ENCODE results near the gene SNX22. TPM values are rescaled to one million over a fixed set of nuclear protein-coding genes. Genes with fewer than 3 reads are reported as not detected.

Gene SNX22
- total and polyA plus RNA-seq, 9 of the 15 experiments (the other 6 are each of a cell fraction or from before 2014, with no cell fraction given), result 0.91 to 3.0 (median 2.0) TPM

- POLR2A ChIA-PET, result interaction anchor here (0.6 to 3.3 kb wide), 11 partner anchors 8 to 897 kb away, joined by 3 to 36 read pairs (median 4); partner anchors contain the start of gene PPIB
- CTCF ChIA-PET (ENCODE audit: low intra/inter-chr PET ratio), result no interaction called here
- ATAC-seq (no peak), FAIRE-seq (no peak), DNase-seq (ENCODE audit: extremely low read depth in 1 of 4, low spot score in 3 of 4) (no peak)
- intact Hi-C loops (cut with micrococcal nuclease) (loop anchor here (2.0 to 10.0 kb wide), 4 partner anchors 58 to 685 kb away; partner anchors contain the start of gene SNX1), in situ Hi-C loops (cut with MboI) (no loop called here)
- Histone ChIP-seq H2AFZ (ENCODE audit: low read depth, low read length) (no peak overlapping the region), H3K79me2 (ENCODE audit: control insufficient read depth, insufficient read depth, low read length) (no peaks in the 10 kb centered on the region), H3K9me3 (replicated peaks; ENCODE audit: control insufficient read depth, insufficient read depth, low read depth, low read length) (no peaks in the 10 kb centered on the region), H3K27ac (ENCODE audit: extremely low read depth, low read depth, low read length) (no peak overlapping the region), H3K4me3 (no peak overlapping the region), H3K27me3 (ENCODE audit: control insufficient read depth in 2 of 2, insufficient read depth in 2 of 2, low read length in 2 of 2) (no peaks in the 10 kb centered on the region), H3K4me2 (ENCODE audit: insufficient read depth, low read length) (no peak overlapping the region), H3K4me1 (replicated peaks in 1 of 2; ENCODE audit: control insufficient read depth in 2 of 2, insufficient read depth in 2 of 2, low read length in 2 of 2) (peaks cover 16 to 54% of the 10 kb centered on the region in 2 experiments; a peak in 4 of 5 replicates), H3K9ac (ENCODE audit: insufficient read depth in 1 of 2, low read depth in 2 of 2, low read length in 2 of 2) (peak overlapping the region in 1 of 2 experiments; percentile 74; a peak in 2 of 4 replicates), H3K9me1 (ENCODE audit: control insufficient read depth, insufficient read depth, low read length) (peaks cover 4% of the 10 kb centered on the region), H3K36me3 (ENCODE audit: control insufficient read depth, insufficient read depth, low read length) (peaks cover 32% of the 10 kb centered on the region), H4K20me1 (replicated peaks; ENCODE audit: control insufficient read depth, insufficient read depth, low read length) (no peaks in the 10 kb centered on the region; the same call in 1 of the 2 replicates)
- TSS peak; percentile 37 for BruUV-seq (replicated peaks)
- WGBS (ENCODE audit: insufficient coverage, low coverage, missing lambda C conversion rate), result 84% methylated on average over 26 of the region's 27 CpGs
- TF ChIP-seq HNRNPH1 (optimal IDR thresholded peaks at IDR 0.05; ENCODE audit: low read depth, low read length), result no peak
- TF ChIP-seq POLR2G (IDR thresholded peaks at IDR 0.05; ENCODE audit: low read depth, low read length), result peak; percentile 49; the same call in 1 of the 2 replicates
- TF ChIP-seq ZBTB8A (IDR thresholded peaks at IDR 0.05; ENCODE audit: partially characterized antibody), result no peak
- no peak for TF ChIP-seq ZNF512 (tag; IDR thresholded peaks at IDR 0.05)
- TF ChIP-seq ZNF740 (CRISPR knock-in tag; IDR thresholded peaks at IDR 0.05), result peak; percentile 36; the same call in 1 of the 2 replicates
- no peak for TF ChIP-seq ZNF740 (tag; IDR thresholded peaks at IDR 0.05)
- TF ChIP-seq ZNF23 (CRISPR knock-in tag; IDR thresholded peaks at IDR 0.05), result no peak
- TF ChIP-seq PHF8 (IDR thresholded peaks at IDR 0.05; ENCODE audit: borderline replicate concordance, low read length), result no peak
- no peak for TF ChIP-seq HOMEZ (CRISPR knock-in tag; IDR thresholded peaks at IDR 0.05)
These were observed 1.2 kb downstream of the SNX22 start for GRCh38 chr15:64152507-64153387.

Measured in K562 (cell line).